HG02981 (cell line): Measurements from ENCODE around the gene IQCF6.
"Not testable (repeated sequence)": the region's sequence is repeated elsewhere in the genome, so short reads cannot be mapped to it uniquely, and the experiment has no call there.

Experiments used
- ATAC-seq: cut with Tn5 transposase; IDR thresholded peaks from one replicate; pipeline ENCODE4 v1.9.1; 2021; ENCODE audit warnings: mild to moderate bottlenecking, moderate library complexity; ENCODE audit not compliant: unreplicated experiment

The IQCF6 gene

DNA sequence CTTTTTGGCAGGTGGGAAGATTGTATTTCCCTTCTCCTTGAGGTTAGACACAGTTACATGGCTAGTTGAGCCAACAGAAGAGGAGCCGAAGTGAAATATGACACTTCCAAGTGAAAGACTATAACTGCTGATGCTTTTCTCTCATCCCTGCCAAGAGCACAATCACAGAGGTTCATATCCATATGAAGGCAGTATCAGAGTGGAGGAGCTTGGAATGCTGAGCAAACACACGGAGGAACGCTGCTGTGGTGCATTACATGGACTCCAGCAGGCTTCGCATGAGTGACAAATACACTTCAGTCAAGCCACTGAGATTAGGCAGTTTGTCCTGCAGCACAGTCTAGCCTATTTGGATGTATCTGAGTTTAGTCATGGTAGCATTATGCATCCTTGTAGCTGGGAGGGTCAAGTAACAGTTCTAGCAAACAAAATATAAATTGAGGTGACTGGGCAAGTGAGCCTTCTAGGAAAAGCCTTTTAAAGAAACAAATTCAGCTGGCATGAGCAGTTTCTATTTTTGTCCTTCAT, 5.4 kb downstream of the IQCF6 start:
- ATAC-seq, result no peak

DNA sequence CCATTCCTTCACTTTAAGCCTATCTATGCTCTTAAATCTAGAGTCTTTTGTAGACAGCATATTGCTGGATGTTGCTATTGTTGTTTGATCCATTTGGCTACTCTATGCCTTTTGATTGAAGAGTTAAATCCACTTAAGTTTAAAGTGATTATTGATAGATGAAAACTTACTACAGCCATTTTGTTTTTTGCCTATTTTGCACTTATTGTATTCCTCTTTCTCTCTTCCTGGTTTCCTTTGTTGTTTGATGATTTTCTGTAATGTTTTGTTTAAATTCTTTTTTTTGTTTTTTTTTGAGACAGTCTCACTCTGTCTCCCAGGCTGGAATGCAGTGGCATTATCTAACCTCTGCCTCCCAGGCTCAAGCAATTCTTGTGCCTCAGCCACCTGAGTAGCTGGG, 19.8 kb downstream of the IQCF6 start:
- ATAC-seq, result no peak

DNA sequence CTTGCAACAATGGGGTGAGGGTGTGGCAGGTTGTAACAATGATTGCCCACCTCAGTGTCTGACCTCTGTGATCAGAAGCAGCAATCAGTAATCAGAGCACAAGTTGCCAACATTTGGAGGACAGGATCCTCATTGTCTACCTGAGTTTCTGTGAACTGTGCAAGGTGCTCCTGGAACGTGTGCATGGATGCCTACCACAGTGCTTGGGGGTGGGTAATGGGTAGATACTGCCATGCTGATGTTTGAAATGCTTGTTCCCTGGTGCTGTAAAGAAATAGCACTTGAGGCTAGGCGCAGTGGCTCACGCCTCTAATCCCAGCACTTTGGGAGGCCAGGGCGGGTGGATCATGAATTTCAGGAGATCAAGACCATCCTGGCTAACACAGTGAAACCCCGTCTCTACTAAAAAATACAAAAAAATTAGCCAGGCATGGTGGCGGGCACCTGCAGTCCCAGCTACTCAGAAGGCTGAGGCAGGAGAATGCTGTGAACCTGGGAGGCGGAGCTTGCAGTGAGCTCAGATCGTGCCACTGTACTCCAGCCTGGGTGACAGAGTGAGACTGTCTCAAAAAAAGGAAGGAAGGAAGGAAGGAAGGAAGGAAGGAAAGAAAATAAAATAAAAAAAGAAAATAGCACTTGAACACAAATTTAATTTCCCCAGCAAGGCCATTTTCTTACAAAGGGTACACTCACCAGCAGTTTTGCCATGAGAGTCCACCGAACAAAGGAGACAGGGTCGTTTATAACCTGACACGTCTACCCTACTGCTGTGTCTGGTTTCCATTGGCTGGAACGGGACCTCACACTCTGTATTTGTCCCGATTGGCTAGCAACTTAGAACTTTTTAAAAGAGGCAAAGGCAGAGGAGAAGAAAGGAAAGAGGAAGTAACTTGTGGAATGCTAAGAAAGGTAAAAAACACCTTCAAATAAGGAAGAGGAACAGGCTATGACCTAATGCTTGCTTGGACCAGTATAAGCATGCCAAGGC, 25.0 kb downstream of the IQCF6 start:
- not testable (repeated sequence) for ATAC-seq

DNA sequence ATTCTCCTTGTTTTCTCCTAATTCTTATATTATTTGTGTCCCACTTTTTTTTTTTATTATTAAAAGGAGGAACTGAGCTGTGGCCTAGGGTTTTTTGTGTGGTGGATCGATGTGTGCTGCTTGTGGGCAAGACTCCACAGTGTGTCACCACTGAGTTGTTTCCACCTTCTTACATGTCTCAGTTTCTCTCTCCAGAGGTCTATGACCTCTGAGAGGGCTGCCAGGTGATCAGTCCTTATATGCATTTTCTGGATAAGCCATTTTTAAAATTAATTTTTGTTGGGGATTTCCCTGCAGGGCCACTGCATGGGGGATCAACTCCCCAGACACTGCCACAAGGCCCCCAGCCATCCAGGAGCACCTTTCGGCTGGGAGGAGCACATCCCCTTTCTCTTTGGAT, 27.8 kb downstream of the IQCF6 start:
- ATAC-seq, result no peak

DNA sequence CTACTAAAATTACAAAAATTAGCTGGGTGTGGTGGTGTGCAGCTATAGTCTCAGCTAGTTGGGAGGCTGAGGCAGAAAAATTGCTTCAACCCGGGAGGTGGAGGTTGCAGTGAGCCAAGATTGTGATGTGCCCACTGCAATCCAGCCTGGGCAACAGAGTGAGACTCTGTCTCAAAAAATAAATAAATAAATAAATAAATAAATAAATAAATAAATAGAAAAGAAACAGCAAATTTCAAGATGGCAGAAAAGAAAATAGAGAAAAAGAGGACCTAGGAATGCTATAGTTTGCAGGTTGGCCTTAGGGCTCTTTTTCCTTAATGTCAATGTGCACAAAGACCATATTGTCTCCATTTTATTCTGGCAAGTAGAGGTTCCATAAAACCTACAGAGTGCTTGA, 28.2 kb downstream of the IQCF6 start:
- ATAC-seq, result no peak

DNA sequence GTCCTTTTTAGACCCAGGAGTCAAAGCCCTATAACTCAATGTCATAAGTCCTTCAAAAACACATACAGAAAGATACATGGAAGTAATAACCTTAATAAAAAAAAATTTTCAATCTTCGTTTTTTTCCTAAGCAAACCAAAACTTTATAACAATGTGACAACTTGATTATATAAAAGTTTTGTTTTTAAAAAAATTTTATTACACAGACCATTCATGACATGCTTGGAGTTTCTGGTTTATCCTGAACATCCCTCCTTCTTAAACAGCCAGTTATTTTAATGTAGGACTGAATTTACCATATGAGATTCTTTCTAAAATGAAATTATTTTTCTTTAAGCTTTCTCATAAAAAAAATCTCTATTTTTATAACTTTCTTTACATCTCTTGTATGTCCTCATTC, 30.7 kb downstream of the IQCF6 start:
- ATAC-seq, result no peak

DNA sequence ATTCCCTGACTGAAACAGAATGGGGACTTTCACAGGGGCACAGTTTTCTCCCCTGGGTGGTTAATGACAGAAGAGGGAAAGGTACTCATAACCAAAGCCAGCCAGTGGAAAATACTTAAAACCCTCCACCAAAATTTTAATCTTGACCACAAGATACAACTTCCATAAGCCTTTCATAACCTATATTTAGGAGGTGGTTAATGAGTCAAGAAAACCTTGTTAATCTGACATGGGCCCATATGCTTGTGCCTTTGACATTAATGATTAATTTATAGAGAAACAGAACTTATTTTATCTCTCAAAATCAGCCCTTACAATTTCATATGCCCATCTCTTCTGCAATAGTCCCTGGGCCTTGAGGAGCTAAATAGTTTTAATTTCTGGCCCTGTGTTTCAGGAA, 31.2 kb downstream of the IQCF6 start:
- ATAC-seq, result no peak

DNA sequence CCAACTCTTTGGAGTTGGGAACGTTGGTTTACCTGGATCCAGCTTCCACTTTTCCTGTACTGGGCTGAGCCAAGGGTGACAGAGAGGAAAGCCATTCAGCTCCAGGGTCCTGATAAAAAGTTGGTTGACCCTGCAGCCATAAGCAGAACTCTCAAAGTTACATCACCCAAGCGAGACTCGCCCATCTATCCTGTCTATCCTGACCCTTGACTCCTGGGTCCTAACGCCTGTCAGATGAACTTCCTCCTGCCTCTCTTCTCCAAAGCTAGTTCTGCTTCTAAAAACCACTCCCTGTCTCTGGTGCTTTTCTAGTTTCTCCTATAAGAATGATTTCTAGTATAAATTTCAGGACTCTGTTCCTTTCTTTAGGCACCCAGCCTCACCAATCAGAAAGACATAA, 36.1 kb downstream of the IQCF6 start:
- ATAC-seq, result not testable (repeated sequence)

DNA sequence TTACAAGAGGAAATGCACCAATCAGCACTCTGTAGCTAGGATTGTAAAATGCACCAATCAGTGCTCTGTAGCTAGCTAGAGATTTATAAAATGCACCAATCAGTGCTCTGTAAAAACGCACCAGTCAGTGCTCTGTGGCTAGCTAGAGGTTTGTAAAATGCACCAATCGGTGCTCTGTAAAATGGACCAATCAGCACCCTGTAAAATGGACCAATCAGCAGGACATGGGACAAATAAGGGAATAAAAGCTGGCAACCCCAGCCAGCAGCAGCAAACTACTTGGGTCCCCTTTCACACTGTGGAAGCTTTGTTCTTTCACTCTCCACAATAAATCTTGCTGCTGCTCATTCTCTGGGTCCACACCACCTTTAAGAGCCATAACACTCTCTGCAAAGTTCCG, 36.7 kb downstream of the IQCF6 start:
- ATAC-seq, result not testable (repeated sequence)

DNA sequence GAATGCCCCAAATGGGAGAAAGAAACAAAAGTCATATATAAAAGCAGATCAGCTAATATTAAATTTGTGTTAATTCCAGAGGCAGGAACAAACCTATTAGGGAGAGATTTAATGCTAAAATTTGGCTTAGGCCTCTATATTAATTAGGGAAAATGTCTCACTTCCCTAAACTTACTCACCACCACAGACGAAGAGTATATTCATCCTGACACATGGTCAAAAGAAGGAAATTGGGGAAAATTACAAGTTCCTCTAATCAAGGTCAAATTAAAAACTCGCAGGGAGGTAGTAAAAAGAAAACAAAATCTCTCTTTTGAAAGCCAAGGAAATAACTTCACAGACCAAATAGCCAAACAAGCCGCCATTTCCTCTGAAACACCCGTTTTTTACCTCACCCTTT, 39.9 kb downstream of the IQCF6 start:
- no peak for ATAC-seq

DNA sequence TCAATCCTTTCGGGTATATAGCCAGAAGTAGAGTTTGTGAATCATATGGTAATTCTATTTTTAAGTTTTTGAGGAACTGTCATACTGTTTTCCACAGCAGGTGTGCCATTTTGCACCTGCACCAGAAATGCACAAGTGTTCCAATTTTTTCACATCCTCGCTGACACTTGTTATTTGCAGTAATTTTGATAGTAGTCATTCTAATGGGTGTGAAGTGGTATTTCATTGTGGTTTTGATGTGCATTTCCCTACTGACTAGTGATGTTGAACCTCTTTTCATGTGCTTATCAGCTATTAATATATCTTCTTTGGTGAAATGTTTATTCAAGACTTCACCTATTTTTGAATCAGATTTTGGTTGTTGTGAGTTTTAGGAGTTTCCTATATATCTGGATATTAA, 43.1 kb downstream of the IQCF6 start:
- no peak for ATAC-seq

DNA sequence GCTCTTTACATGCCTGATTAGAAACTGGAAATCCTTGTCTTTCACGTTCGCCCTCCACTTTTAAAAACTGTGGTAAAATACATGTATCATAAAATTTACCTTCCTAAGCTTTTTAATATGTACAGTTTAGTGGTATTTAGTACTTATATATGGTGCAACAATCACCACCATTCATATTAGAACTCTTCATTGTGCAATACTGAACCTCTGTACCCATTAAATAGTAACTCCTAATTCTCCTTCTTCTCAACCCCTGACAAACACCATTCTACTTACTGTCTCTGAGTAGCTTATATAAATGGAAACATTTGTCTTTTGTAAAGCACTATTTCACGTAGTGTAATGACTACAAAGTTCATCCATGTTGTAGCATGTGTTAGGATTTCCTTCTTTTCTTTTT, 44.0 kb downstream of the IQCF6 start:
- no peak for ATAC-seq

DNA sequence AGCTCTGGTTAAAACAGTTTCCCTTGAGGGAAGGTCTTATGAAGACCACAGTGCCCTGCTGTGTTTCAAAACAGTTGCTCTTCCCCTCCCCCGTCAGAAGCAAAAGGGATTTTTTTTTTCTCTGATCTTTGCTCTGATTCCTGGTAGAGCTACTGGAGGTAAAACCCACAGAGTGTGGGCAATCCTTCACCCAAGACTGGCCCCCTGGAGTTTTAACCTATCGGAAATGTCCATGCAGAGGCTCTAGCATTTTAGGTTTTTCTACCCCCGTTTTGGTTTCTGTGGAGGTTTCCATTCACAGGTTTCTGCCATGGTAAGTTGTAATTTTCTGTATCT, 44.5 kb downstream of the IQCF6 start:
- no peak for ATAC-seq

DNA sequence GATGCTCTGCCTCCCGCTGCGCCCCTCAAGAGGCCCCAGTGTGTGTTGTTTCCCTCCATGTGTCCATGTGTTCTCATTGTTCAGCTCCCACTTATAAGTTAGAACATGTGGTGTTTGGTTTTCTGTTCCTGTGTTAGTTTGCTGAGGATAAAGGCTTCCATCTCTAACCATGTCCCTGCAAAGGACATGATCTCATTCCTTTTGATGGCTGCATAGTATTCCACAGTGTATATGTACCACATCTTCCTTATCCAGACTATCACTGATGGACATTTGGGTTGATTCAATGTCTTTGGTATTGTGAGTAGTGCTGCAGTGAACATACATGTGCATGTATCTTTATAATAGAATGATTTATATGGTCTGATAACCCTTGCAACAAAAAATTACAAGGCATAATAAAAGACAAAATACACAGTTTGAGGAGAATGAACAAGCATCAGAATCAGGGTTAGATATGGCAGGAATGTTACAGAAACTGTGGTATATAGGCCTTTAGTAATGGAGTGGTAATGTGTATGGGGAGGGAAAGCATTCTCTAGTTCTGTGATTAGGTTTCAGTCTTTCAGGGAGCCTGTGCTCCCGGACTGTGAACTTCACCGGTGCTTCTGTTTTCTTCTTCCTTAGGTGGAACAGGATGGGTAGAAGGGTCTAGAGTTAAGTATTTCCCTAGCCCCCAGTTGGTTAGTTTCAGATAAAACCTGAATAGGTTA, 45.0 kb downstream of the IQCF6 start:
- no peak for ATAC-seq

DNA sequence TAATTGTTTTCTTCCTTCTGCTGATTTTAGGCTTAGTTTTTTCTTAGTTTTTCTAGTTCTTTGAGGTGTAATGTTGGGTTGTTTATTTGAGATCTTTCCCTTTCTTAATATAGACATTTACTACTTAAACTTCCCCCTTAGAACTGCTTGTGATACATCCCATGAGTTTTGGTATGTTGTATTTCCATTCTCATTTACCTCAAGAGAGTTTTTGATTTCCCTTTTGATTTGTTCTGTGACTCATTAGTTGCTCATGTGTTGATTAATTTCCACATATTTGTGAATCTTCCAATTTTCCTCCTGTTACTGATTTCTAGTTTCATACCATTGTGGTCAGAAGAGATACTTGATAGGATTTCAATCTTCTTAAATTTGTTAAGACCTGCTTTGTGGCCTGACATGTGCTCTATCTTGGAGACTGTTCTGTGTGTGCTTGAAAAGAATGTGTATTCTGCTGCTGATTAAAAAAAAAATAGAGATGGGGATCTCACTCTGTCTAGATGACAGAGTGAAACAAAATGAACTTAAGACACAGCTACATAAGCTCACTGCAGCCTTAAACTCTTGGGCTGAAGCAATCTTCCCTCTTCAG, 49.9 kb downstream of the IQCF6 start:
- no peak for ATAC-seq
